Heart right ventricle (tissue), 16 donors: ENCODE results near the gene PIK3CD. TPM values are rescaled to one million over a fixed set of nuclear protein-coding genes. Genes with fewer than 3 reads are reported as not detected.

Experiments
- ATAC-seq, 8 donors: fragments of 200-7000 bp; cut with Tn5 transposase; one replicate each; pipeline ENCODE4 v1.9.1; 2020; ENCODE audit warnings: mild to moderate bottlenecking in 8 of 8, moderate library complexity in 8 of 8, moderate number of reproducible peaks in 1 of 8
- DNase-seq, 2 donors: peaks; one replicate each; pipeline ENCODE4 v3.0.0-alpha.2; 2020
- H3K27ac ChIP-seq, 10 donors: fragments of 200-600 bp; sonication (generic) in 2 of 10; one replicate each; pipeline versions ENCODE4 v1.5.0 to v1.8.0; 2020 to 2022; ENCODE audit warnings: mild to moderate bottlenecking in 3 of 10
- H3K27me3 ChIP-seq, 7 donors: fragments of 200-600 bp; one replicate each; pipeline ENCODE4 v1.8.0; 2021 to 2022; ENCODE audit warnings: mild to moderate bottlenecking in 2 of 7
- H3K36me3 ChIP-seq, 9 donors: fragments of 200-600 bp; sonication (generic) in 1 of 9; one replicate each; pipeline versions ENCODE4 v1.5.0 to v1.8.0; 2020 to 2022; ENCODE audit warnings: mild to moderate bottlenecking in 2 of 9
- H3K4me1 ChIP-seq, 9 donors: fragments of 200-600 bp; sonication (generic) in 1 of 9; one replicate each; pipeline versions ENCODE4 v1.5.0 to v1.8.0; 2020 to 2022; ENCODE audit warnings: mild to moderate bottlenecking in 4 of 9
- H3K4me3 ChIP-seq, 10 donors: fragments of 200-600 bp; sonication (generic) in 2 of 10; one replicate each; pipeline versions ENCODE4 v1.5.0 to v1.8.0; 2020 to 2022; ENCODE audit warnings: mild to moderate bottlenecking in 7 of 10, moderate library complexity in 2 of 10
- H3K9me3 ChIP-seq, 11 donors: fragments of 200-600 bp in 10 of 11; sonication (generic) in 2 of 11; one replicate each; pipeline versions ENCODE4 v1.5.0 to v1.8.0; 2013 to 2022; ENCODE audit warnings: mild to moderate bottlenecking in 2 of 11, control low read depth in 1 of 11, moderate library complexity in 1 of 11
- WGBS, 2 donors: extraction: QIAGEN DNeasy Blood & Tissue Kit; methylation state at CpG; one replicate each; pipeline ENCODE4 v1.1.7; 2013; ENCODE audit warnings: inconsistent platforms in 1 of 2; 5-methylcytosine and 5-hydroxymethylcytosine counted together
- intact Hi-C, 10 donors: fragments of 100-400 bp; cut with DNase I; formaldehyde crosslinking; loops; one replicate each; pipeline versions ENCODE4 v1.11.1 to v1.14.2; 2022
- polyA plus RNA-seq, 2 donors: library from polyadenylated mRNA; stranded (reverse); fragments of 200-250 nt; gene quantifications; one replicate each; pipeline ENCODE4 v1.2.3, GENCODE V29; 2013
- total RNA-seq, 10 donors: library from RNA; stranded (reverse); fragmentation: NEBNext Ultra II Directional in 3 of 10; extraction: Animal tissue kit (Norgen Biotek cat#: 25700) in 3 of 10; gene quantifications; one replicate each; pipeline versions ENCODE4 v1.2.1 to v1.2.4, GENCODE V29; 2021 to 2023
- TF ChIP-seq, protein P1 (sequence below), 9 donors: fragments of 200-600 bp; sonication (generic) in 2 of 9; IDR thresholded peaks; one replicate each; pipeline versions ENCODE4 v1.5.0 to v1.8.0; 2021 to 2022; ENCODE audit warnings: antibody characterized with exemption in 9 of 9, mild to moderate bottlenecking in 5 of 9, moderate library complexity in 1 of 9
- donor health status: Arrhythmogenic right ventricular cardiomyopathy.
- donor health status: ischemic (EF 13 %, LVEDD 7.1; RV severe dilation, severe dysfunction).
- donor health status: healthy with polysubstance abuse.
- donor health status: DM: no; HTN: yes; CAD: no.
- donor health status: DM: no; HTN: no; CAD: no.
- donor health status: ischemic (EF 25% LVEDD 6.9; RV normal size, moderate dysfunction).
- donor health status: ischemic (EF 25% LVEDD 5.7; RV mildly dilated, moderate dysfunction).
- donor health status: healthy.
- donor health status: DM: yes; HTN: yes; CAD: no.
- donor health status: Ischemic cardiomyopathy.
- donor health status: ischemic (EF 35%, LVEDD 5.7; RV mildly dilated, moderate dysfunction).
- donor health status: nonischemic (EF 11% LVEDD 7.7; RV severe dilation, severe dysfunction).
- donor health status: DM: yes; HTN: yes; CAD: no.
- donor health status: PGD.
- donor health status: ischemic (EF 29% LVEDD 5.4; RV normal size, mild dysfunction).
- donor health status: nonischemic (EF 23%, LVEDD 6.1; RV moderate dilation, normal function).

The PIK3CD gene
- total and polyA plus RNA-seq, 12 donors = 1.0 to 12.1 (median 2.7) TPM

DNA sequence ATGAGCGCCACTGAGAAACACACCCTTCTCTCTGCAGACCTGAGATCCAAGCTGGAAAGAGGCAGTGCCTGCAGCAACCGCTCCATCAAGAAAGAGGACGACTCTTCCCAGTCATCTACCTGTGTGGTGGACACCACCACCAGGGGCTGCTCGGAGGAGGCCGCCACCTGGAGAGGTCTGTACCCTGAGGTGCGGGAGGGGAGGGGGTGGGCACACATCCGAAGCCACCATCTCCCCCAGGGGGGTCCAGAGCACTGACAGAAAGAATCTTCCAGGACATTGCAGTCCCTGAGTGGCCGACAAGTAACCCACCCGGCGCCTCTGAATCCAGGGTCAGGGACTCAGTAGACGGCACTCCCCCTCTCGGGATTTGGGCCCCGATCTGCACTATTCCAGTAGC, 39.8 kb upstream of the PIK3CD start:
- H3K4me3 ChIP-seq = no peak overlapping the region
- intact Hi-C loops = no loop called here
- H3K9me3 ChIP-seq = no peaks in the 10 kb centered on the region
- TF ChIP-seq, protein P1, sequence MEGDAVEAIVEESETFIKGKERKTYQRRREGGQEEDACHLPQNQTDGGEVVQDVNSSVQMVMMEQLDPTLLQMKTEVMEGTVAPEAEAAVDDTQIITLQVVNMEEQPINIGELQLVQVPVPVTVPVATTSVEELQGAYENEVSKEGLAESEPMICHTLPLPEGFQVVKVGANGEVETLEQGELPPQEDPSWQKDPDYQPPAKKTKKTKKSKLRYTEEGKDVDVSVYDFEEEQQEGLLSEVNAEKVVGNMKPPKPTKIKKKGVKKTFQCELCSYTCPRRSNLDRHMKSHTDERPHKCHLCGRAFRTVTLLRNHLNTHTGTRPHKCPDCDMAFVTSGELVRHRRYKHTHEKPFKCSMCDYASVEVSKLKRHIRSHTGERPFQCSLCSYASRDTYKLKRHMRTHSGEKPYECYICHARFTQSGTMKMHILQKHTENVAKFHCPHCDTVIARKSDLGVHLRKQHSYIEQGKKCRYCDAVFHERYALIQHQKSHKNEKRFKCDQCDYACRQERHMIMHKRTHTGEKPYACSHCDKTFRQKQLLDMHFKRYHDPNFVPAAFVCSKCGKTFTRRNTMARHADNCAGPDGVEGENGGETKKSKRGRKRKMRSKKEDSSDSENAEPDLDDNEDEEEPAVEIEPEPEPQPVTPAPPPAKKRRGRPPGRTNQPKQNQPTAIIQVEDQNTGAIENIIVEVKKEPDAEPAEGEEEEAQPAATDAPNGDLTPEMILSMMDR (IDR thresholded peaks at IDR 0.05) = no peak
- no peak for ATAC-seq
- H3K27ac ChIP-seq = no peak overlapping the region
- peaks cover 0 to 9% (median 0%) of the 10 kb centered on the region in 9 donors for H3K4me1 ChIP-seq
- no peaks in the 10 kb centered on the region for H3K27me3 ChIP-seq
- 88 to 89% methylated on average over 13 of the region's 13 CpGs for WGBS, 2 donors
- peaks cover 0 to 72% (median 14%) of the 10 kb centered on the region in 9 donors for H3K36me3 ChIP-seq
- DNase-seq = no peak

DNA sequence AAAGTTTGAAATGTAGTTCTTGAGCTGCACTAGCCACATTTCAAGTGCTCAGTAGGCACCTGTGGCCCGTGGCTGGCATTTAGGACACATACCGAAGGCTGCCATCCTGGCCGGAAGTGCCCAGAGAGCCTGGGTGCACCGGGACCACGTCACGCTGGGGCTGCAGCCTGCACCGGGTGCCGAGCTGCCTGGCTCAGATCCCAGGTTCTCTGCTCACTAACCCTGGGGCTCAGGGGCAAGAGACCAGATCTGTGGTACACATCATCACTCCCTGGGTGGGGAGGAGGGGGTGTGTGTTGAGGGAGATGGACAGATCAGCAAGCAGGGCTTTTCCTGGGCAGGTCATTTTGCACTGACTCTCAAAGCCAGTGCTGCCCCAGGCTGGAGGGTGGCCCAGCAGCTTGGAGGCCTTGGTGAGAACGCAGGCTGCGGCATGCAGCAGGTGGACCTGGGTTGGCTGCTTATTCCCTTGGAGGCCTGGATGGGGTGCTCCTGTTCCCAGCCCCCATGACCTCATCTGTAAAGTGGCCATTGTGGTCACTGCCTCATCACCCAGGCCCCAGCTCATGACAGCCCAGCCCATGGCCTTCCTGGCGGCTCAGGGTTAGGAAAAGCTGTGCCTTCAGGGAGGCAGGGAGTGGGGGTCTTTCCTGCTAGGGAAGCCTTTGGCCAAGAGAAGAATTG, 39.2 kb upstream of the PIK3CD start:
- TF ChIP-seq, protein P1 (IDR thresholded peaks at IDR 0.05) = no peak
- Histone ChIP-seq H3K4me3 (no peak overlapping the region), H3K27ac (no peak overlapping the region), H3K36me3 (peaks cover 0 to 66% (median 14%) of the 10 kb centered on the region in 9 donors), H3K4me1 (peaks cover 0 to 3% (median 0%) of the 10 kb centered on the region in 9 donors), H3K27me3 (peaks cover 0 to 2% (median 0%) of the 10 kb centered on the region in 7 donors), H3K9me3 (no peaks in the 10 kb centered on the region)
- intact Hi-C loops = no loop called here
- DNase-seq (no peak), ATAC-seq (no peak)
- 78 to 85% methylated on average over 11 of the region's 11 CpGs for WGBS, 2 donors

DNA sequence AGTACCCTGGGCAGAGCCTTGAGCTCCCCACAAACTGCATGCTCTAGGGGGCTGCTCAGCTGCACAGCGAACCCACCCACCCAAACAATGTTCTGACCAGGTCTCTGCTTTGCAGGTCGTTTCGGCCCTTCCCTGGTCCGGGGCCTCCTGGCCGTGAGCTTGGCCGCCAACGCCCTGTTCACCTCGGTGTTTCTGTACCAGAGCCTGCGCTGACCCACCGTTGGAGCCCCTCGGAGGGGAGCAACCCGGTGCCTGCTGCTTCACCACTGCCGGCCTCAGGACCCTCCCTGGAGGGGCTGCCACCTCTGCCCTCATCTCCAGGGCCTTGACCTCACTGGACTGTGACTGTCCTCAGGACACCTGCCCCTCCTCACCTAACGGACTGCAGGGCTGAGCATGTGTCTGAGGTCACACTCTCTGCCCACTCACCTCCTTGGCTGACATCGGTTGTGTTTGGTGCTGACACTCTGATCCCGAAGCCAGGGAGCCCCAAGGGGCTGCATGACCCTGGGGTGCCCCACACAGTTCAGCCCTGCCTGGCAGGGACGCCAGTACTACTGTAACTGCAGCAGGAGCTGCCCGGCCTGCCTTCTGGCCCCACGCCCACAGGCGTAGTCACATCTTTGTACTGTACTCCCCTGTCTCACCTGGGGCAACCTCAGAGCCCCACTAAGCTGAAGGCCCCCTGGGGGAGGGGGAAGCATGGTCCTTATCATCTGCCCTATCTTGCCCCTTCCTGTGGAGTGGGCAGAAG, 38.5 kb upstream of the PIK3CD start:
- WGBS, 2 donors = 91 to 93% methylated on average over 20 of the region's 20 CpGs
- H3K27me3 ChIP-seq = peaks cover 0 to 5% (median 0%) of the 10 kb centered on the region in 7 donors
- peaks cover 0 to 59% (median 14%) of the 10 kb centered on the region in 9 donors for H3K36me3 ChIP-seq
- H3K27ac ChIP-seq = no peak overlapping the region
- intact Hi-C loops = no loop called here
- no peaks in the 10 kb centered on the region for H3K9me3 ChIP-seq
- no peaks in the 10 kb centered on the region for H3K4me1 ChIP-seq
- DNase-seq (no peak), ATAC-seq (peak in 1 of 8 donors; percentile 6)
- TF ChIP-seq, protein P1 (IDR thresholded peaks at IDR 0.05) = no peak
- H3K4me3 ChIP-seq = no peak overlapping the region

DNA sequence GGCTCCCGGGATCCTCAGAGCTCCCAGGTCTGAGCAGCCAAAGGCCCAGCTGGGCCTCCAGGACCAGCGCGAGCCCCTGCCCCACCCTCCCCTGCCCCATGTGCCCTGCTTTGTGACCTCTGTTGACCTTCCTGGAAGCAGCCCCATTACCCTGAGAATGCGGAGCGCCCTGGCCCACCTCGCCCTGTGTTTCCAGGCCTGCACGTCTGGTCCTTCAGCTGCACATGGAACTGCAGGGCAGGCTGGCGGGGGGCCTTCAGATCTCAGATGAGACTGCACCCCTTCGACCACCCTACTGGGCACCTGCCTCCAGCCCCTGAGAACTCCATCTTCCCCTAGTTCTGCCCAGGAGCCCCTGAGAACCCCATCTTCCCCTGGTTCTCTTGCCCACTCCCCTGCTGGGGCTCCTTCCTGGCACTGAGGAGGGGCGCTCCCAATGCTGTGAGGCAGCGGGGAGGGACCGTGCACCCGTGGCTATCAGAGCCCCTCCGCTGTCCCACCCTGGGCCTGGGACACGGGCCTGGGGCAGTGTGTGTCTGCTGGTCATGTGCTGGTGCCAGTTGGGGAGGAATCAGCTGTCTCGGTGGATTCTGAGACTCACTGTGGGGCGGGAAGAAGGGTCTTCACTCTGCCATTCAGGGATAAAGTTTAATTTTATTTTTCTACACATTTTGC, 37.8 kb upstream of the PIK3CD start:
- H3K27me3 ChIP-seq = peaks cover 0 to 9% (median under 1%) of the 10 kb centered on the region in 7 donors
- no peaks in the 10 kb centered on the region for H3K9me3 ChIP-seq
- WGBS, 2 donors = 89% methylated on average over 17 of the region's 17 CpGs
- H3K4me3 ChIP-seq = no peak overlapping the region
- DNase-seq (no peak), ATAC-seq (no peak)
- intact Hi-C loops = no loop called here
- peaks cover 0 to 52% (median 14%) of the 10 kb centered on the region in 9 donors for H3K36me3 ChIP-seq
- TF ChIP-seq, protein P1 (IDR thresholded peaks at IDR 0.05) = no peak
- H3K27ac ChIP-seq = no peak overlapping the region
- H3K4me1 ChIP-seq = no peaks in the 10 kb centered on the region
